ENCODE results near the gene ARID5B. TPM values are rescaled to one million over a fixed set of nuclear protein-coding genes. Genes with fewer than 3 reads are reported as not detected.

Gene ARID5B
- total and polyA plus RNA-seq, 2 experiments from 2014 or later: 1.3 to 1.6 TPM

DNA sequence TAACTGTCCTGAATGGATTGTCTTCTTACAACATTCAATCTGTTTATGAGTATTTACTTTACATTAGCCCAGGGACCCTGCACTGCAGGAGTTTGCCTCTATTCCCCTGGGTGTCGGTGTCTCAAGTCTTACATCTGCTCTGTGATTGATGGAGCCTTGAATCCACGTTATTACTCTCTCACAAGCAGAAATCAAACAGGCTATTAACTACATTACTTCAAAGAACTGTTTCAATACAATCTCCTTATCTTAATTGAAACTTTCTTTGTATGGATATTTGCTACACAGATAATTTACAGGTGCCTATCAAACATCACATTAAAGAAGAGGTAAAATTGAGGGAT is 3.1 kb upstream of the ARID5B start (continued):
- TF ChIP-seq ZNF331 (CRISPR knock-in tag; IDR thresholded peaks at IDR 0.05; ENCODE audit: low read depth) (no peak), EZH2phosphoT487 (IDR thresholded peaks at IDR 0.05; ENCODE audit: unreplicated experiment) (no peak), STAT1 (IDR thresholded peaks at IDR 0.05; ENCODE audit: unreplicated experiment) (no peak), CREB1 (CRISPR knock-in tag; IDR thresholded peaks at IDR 0.05; ENCODE audit: low read depth) (no peak)
- TF ChIP-seq, protein P1, sequence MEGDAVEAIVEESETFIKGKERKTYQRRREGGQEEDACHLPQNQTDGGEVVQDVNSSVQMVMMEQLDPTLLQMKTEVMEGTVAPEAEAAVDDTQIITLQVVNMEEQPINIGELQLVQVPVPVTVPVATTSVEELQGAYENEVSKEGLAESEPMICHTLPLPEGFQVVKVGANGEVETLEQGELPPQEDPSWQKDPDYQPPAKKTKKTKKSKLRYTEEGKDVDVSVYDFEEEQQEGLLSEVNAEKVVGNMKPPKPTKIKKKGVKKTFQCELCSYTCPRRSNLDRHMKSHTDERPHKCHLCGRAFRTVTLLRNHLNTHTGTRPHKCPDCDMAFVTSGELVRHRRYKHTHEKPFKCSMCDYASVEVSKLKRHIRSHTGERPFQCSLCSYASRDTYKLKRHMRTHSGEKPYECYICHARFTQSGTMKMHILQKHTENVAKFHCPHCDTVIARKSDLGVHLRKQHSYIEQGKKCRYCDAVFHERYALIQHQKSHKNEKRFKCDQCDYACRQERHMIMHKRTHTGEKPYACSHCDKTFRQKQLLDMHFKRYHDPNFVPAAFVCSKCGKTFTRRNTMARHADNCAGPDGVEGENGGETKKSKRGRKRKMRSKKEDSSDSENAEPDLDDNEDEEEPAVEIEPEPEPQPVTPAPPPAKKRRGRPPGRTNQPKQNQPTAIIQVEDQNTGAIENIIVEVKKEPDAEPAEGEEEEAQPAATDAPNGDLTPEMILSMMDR (conservative IDR thresholded peaks at IDR 0.05; ENCODE audit: low read depth in 2 of 2): no peak

DNA sequence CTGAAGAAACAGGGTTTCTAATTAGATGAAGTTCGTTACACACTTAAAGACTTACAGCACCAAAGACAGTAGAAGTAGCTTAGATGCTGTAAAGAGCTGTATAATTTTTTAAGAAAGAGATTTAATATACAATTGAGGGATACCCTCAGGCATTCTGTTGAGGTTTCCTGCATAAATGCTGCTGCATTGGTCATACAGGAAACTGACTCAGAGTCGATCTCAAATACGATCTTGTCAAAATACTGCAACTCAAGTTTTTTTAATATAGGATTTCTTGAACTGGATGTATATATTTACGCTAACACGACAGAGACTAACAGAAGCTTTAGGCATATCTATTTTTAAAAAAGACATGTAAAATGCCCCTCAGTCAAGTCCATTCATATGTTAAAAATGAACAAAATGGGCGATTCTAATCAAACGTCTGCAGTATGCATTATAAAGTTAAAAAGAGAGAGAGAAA is 2.4 kb upstream of the ARID5B start:
- Mint-ChIP-seq H3K27ac (no peak overlapping the region), H3K9me3 (no peaks in the 10 kb centered on the region), H3K27me3 (ENCODE audit: insufficient read depth, low read depth, poor library complexity) (peaks cover 53% of the 10 kb centered on the region), H3K4me1 (peaks cover 38% of the 10 kb centered on the region), H3K36me3 (ENCODE audit: low read depth) (no peaks in the 10 kb centered on the region; the same call in 2 of the 3 replicates), H3K4me3 (peak overlapping the region; percentile 93)
- H4K20me1 ChIP-seq (replicated peaks; ENCODE audit: insufficient read depth): no peaks in the 10 kb centered on the region
- TF ChIP-seq, protein P2, sequence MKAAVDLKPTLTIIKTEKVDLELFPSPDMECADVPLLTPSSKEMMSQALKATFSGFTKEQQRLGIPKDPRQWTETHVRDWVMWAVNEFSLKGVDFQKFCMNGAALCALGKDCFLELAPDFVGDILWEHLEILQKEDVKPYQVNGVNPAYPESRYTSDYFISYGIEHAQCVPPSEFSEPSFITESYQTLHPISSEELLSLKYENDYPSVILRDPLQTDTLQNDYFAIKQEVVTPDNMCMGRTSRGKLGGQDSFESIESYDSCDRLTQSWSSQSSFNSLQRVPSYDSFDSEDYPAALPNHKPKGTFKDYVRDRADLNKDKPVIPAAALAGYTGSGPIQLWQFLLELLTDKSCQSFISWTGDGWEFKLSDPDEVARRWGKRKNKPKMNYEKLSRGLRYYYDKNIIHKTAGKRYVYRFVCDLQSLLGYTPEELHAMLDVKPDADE (IDR thresholded peaks at IDR 0.05): no peak
- TF ChIP-seq STAT1 (IDR thresholded peaks at IDR 0.05; ENCODE audit: unreplicated experiment): no peak
- TF ChIP-seq JUNB (IDR thresholded peaks at IDR 0.05; ENCODE audit: unreplicated experiment): no peak
- TF ChIP-seq, protein P3, sequence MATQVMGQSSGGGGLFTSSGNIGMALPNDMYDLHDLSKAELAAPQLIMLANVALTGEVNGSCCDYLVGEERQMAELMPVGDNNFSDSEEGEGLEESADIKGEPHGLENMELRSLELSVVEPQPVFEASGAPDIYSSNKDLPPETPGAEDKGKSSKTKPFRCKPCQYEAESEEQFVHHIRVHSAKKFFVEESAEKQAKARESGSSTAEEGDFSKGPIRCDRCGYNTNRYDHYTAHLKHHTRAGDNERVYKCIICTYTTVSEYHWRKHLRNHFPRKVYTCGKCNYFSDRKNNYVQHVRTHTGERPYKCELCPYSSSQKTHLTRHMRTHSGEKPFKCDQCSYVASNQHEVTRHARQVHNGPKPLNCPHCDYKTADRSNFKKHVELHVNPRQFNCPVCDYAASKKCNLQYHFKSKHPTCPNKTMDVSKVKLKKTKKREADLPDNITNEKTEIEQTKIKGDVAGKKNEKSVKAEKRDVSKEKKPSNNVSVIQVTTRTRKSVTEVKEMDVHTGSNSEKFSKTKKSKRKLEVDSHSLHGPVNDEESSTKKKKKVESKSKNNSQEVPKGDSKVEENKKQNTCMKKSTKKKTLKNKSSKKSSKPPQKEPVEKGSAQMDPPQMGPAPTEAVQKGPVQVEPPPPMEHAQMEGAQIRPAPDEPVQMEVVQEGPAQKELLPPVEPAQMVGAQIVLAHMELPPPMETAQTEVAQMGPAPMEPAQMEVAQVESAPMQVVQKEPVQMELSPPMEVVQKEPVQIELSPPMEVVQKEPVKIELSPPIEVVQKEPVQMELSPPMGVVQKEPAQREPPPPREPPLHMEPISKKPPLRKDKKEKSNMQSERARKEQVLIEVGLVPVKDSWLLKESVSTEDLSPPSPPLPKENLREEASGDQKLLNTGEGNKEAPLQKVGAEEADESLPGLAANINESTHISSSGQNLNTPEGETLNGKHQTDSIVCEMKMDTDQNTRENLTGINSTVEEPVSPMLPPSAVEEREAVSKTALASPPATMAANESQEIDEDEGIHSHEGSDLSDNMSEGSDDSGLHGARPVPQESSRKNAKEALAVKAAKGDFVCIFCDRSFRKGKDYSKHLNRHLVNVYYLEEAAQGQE (IDR thresholded peaks at IDR 0.05; ENCODE audit: unreplicated experiment): no peak
- no peak for TF ChIP-seq NANOG (IDR thresholded peaks at IDR 0.05; ENCODE audit: borderline replicate concordance)
- ATAC-seq: no peak
- no peaks in the 10 kb centered on the region for H3K36me3 ChIP-seq (ENCODE audit: insufficient read depth)
- no peak for DNase-seq (ENCODE audit: low spot score)
- H3K4me2 ChIP-seq: peak overlapping the region; percentile 99
- H3K4me1 ChIP-seq (ENCODE audit: insufficient read depth): peaks cover 28% of the 10 kb centered on the region
- no peaks in the 10 kb centered on the region for H3K9me2 ChIP-seq (ENCODE audit: insufficient read depth)
- H3K27me3 ChIP-seq (ENCODE audit: insufficient read depth): peaks cover 50% of the 10 kb centered on the region
- no peak overlapping the region for H3K27ac ChIP-seq (ENCODE audit: low read depth)
- H3K4me3 ChIP-seq: peak overlapping the region; percentile 76
- H2AFZ ChIP-seq: no peak overlapping the region
- no peaks in the 10 kb centered on the region for H3K79me2 ChIP-seq (replicated peaks; ENCODE audit: insufficient read depth)
- no peaks in the 10 kb centered on the region for H3F3A ChIP-seq (replicated peaks; ENCODE audit: low read depth)

All from GM23338 (cell line).